Stimulated activated CD8-positive, alpha-beta memory T cell treated with anti-CD3 and anti-CD28 coated beads, Interleukin-12 subunit alpha, Interleukin-12 subunit beta, amount 100 ng/mL, for 4 hours (primary cell): ENCODE measurements around the gene SNHG17.
A peak's percentile ranks its signal among the peaks of the same experiment; 100 is the strongest.
"Not testable (repeated sequence)": the region's sequence is repeated elsewhere in the genome, so short reads cannot be mapped to it uniquely, and the experiment has no call there.

Experiments used
- DNase-seq: peaks from one replicate; pipeline ENCODE4 v3.0.0-alpha.2; 2020; ENCODE audit warnings: low read depth

The SNHG17 gene

GRCh38 chr20:38447251-38447661 lies 12.1 kb upstream of the SNHG17 start:
- no peak for DNase-seq

- DNase-seq = peak; percentile 87
These were observed 11.5 kb upstream of the SNHG17 start for GRCh38 chr20:38446441-38447209.

- DNase-seq = no peak
These were observed 10.8 kb upstream of the SNHG17 start for GRCh38 chr20:38445901-38446425.

GRCh38 chr20:38445381-38445796 lies 10.3 kb upstream of the SNHG17 start:
- DNase-seq = no peak

- DNase-seq = no peak
These were observed 6.8 kb upstream of the SNHG17 start for GRCh38 chr20:38441916-38442315.

GRCh38 chr20:38441110-38441509 lies 6.0 kb upstream of the SNHG17 start:
- DNase-seq = not testable (repeated sequence)

- no peak for DNase-seq
These were observed 2.7 kb upstream of the SNHG17 start for GRCh38 chr20:38437796-38438195.

- no peak for DNase-seq
These were observed 419 bp upstream of the SNHG17 start for GRCh38 chr20:38435555-38435939.

- peak; percentile 6 for DNase-seq
These were observed 807 bp downstream of the SNHG17 start for GRCh38 chr20:38434301-38434741.

GRCh38 chr20:38433304-38433972 lies 1.7 kb downstream of the SNHG17 start:
- DNase-seq = no peak

GRCh38 chr20:38432870-38433269 lies 2.3 kb downstream of the SNHG17 start:
- not testable (repeated sequence) for DNase-seq

- DNase-seq = no peak
These were observed 2.8 kb downstream of the SNHG17 start for GRCh38 chr20:38432292-38432691.

GRCh38 chr20:38430679-38431325 lies 4.3 kb downstream of the SNHG17 start:
- DNase-seq = no peak

GRCh38 chr20:38429301-38429700 lies 5.8 kb downstream of the SNHG17 start:
- DNase-seq = no peak

GRCh38 chr20:38428800-38429199 lies 6.3 kb downstream of the SNHG17 start:
- no peak for DNase-seq

- DNase-seq = no peak
These were observed 7.5 kb downstream of the SNHG17 start for GRCh38 chr20:38427655-38428023.

GRCh38 chr20:38426006-38426897 lies 8.9 kb downstream of the SNHG17 start:
- DNase-seq = no peak

GRCh38 chr20:38424401-38424800 lies 10.7 kb downstream of the SNHG17 start:
- no peak for DNase-seq

- DNase-seq = no peak
These were observed 11.6 kb downstream of the SNHG17 start for GRCh38 chr20:38423541-38423940.

GRCh38 chr20:38421915-38422314 lies 13.2 kb downstream of the SNHG17 start:
- no peak for DNase-seq

- no peak for DNase-seq
These were observed 14.6 kb downstream of the SNHG17 start for GRCh38 chr20:38420388-38421085.
